NCI-H2227 (cell line): ENCODE data around the gene DMC1.
"Not testable (repeated sequence)": the region's sequence is repeated elsewhere in the genome, so short reads cannot be mapped to it uniquely, and the experiment has no call there.

ENCODE experiments used
- DNase-seq: peaks from one replicate; lab custom pipeline; 2025; ENCODE audit not compliant: unreplicated experiment; lab: John Stamatoyannopoulos, UW

Gene DMC1

GRCh38 chr22:38470179-38470578, 99.8 kb downstream of the DMC1 start:
- DNase-seq = not testable (repeated sequence)

- DNase-seq = no peak
Observed at GRCh38 chr22:38469306-38469781, 100.6 kb downstream of the DMC1 start.
